Measurements from ENCODE around the gene PIGU.

PIGU gene

GRCh38 chr20:34575756-34576155 is 101.1 kb downstream of the PIGU start:
- no peak for DNase-seq (ENCODE audit: low spot score)

- no peak for DNase-seq (ENCODE audit: low spot score)
Measured at GRCh38 chr20:34575271-34575670, 101.6 kb downstream of the PIGU start.

- DNase-seq (ENCODE audit: low spot score): no peak
Measured at GRCh38 chr20:34574861-34575260, 102.0 kb downstream of the PIGU start.

GRCh38 chr20:34574426-34574825 is 102.5 kb downstream of the PIGU start:
- DNase-seq (ENCODE audit: low spot score): no peak

- no peak for DNase-seq (ENCODE audit: low spot score)
Measured at GRCh38 chr20:34573541-34574300, 103.2 kb downstream of the PIGU start.

- no peak for DNase-seq (ENCODE audit: low spot score)
Measured at GRCh38 chr20:34571753-34572152, 105.1 kb downstream of the PIGU start.

GRCh38 chr20:34570859-34571306 is 106.0 kb downstream of the PIGU start:
- DNase-seq (ENCODE audit: low spot score): no peak

- DNase-seq (ENCODE audit: low spot score): no peak
Measured at GRCh38 chr20:34569598-34569997, 107.3 kb downstream of the PIGU start.

GRCh38 chr20:34567892-34568865 is 108.7 kb downstream of the PIGU start:
- DNase-seq (ENCODE audit: low spot score): no peak

- no peak for DNase-seq (ENCODE audit: low spot score)
Measured at GRCh38 chr20:34566978-34567891, 109.7 kb downstream of the PIGU start.

GRCh38 chr20:34564833-34565232 is 112.1 kb downstream of the PIGU start:
- no peak for DNase-seq (ENCODE audit: low spot score)

GRCh38 chr20:34562641-34563040 is 114.3 kb downstream of the PIGU start:
- no peak for DNase-seq (ENCODE audit: low spot score)

- no peak for DNase-seq (ENCODE audit: low spot score)
Measured at GRCh38 chr20:34561661-34562060, 115.2 kb downstream of the PIGU start.

- DNase-seq (ENCODE audit: low spot score): no peak
Measured at GRCh38 chr20:34560614-34561013, 116.3 kb downstream of the PIGU start.

GRCh38 chr20:34560141-34560523 is 116.8 kb downstream of the PIGU start:
- no peak for DNase-seq (ENCODE audit: low spot score)

GRCh38 chr20:34559311-34560140 is 117.4 kb downstream of the PIGU start:
- no peak for DNase-seq (ENCODE audit: low spot score)

GRCh38 chr20:34558320-34559218 is 118.3 kb downstream of the PIGU start, which contains the start of gene MAP1LC3A:
Gene MAP1LC3A, plus strand, starts transcription at chr20:34558718. Its CDS starts 151 bp downstream, at chr20:34558869.
- DNase-seq (ENCODE audit: low spot score): peak; percentile 90

- DNase-seq (ENCODE audit: low spot score): no peak
Measured at GRCh38 chr20:34557936-34558319, 119.0 kb downstream of the PIGU start.

GRCh38 chr20:34553366-34553867 is 123.5 kb downstream of the PIGU start:
- no peak for DNase-seq (ENCODE audit: low spot score)

GRCh38 chr20:34552569-34552968 is 124.3 kb downstream of the PIGU start:
- DNase-seq (ENCODE audit: low spot score): no peak
